ENCODE measurements around the gene MON1B. TPM values are rescaled to one million over a fixed set of nuclear protein-coding genes. Genes with fewer than 3 reads are reported as not detected.
A peak's percentile ranks its signal among the peaks of the same experiment; 100 is the strongest.
"Not testable (repeated sequence)": the region's sequence is repeated elsewhere in the genome, so short reads cannot be mapped to it uniquely, and the experiment has no call there.

MON1B gene
- total and polyA plus RNA-seq, 11 donors, result 5.6 to 33.0 (median 17.5) TPM

- no peaks in the 10 kb centered on the region for H3K4me1 ChIP-seq
- TF ChIP-seq, protein P1, sequence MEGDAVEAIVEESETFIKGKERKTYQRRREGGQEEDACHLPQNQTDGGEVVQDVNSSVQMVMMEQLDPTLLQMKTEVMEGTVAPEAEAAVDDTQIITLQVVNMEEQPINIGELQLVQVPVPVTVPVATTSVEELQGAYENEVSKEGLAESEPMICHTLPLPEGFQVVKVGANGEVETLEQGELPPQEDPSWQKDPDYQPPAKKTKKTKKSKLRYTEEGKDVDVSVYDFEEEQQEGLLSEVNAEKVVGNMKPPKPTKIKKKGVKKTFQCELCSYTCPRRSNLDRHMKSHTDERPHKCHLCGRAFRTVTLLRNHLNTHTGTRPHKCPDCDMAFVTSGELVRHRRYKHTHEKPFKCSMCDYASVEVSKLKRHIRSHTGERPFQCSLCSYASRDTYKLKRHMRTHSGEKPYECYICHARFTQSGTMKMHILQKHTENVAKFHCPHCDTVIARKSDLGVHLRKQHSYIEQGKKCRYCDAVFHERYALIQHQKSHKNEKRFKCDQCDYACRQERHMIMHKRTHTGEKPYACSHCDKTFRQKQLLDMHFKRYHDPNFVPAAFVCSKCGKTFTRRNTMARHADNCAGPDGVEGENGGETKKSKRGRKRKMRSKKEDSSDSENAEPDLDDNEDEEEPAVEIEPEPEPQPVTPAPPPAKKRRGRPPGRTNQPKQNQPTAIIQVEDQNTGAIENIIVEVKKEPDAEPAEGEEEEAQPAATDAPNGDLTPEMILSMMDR (IDR thresholded peaks at IDR 0.05), result no peak
- TF ChIP-seq POLR2A (IDR thresholded peaks at IDR 0.05), result no peak
These were observed 33.5 kb upstream of the MON1B start for GRCh38 chr16:77157346-77158058.

GRCh38 chr16:77158293-77158692 is 32.7 kb upstream of the MON1B start:
- Histone ChIP-seq H3K36me3 (no peaks in the 10 kb centered on the region), H3K27ac (peak overlapping the region in 6 of 12 donors; percentile 10 to 79 (median 53)), H3K27me3 (no peaks in the 10 kb centered on the region), H3K4me3 (no peak overlapping the region), H3K9me3 (no peaks in the 10 kb centered on the region), H3K4me1 (no peaks in the 10 kb centered on the region)
- intact Hi-C loops (cut with DNase I), result no loop called here
- TF ChIP-seq POLR2A (IDR thresholded peaks at IDR 0.05), result no peak
- TF ChIP-seq, protein P1 (IDR thresholded peaks at IDR 0.05), result no peak
- 86 to 89% (median 88%) methylated on average over 6 of the region's 6 CpGs for WGBS, 4 donors
- ATAC-seq (peak in 3 of 4 donors; percentile 61 to 85 (median 65)), DNase-seq (peak in 1 of 5 donors; percentile 33)

More at GRCh38 chr16:77157346-77158058, 33.5 kb upstream of the MON1B start:
- Histone ChIP-seq H3K9me3 (no peaks in the 10 kb centered on the region), H3K27ac (peak overlapping the region in 6 of 12 donors; percentile 37 to 79 (median 53)), H3K4me3 (no peak overlapping the region), H3K27me3 (no peaks in the 10 kb centered on the region), H3K36me3 (no peaks in the 10 kb centered on the region)
- peak in 2 of 5 donors; percentile 22 to 30 for DNase-seq
- intact Hi-C loops (cut with DNase I), result no loop called here
- 34 to 45% (median 37%) methylated on average over 3 of the region's 3 CpGs for WGBS, 4 donors
- ATAC-seq, result peak; percentile 70 to 93 (median 73)

GRCh38 chr16:77165006-77165405 is 26.0 kb upstream of the MON1B start:
- WGBS, 4 donors, result 75 to 90% (median 87%) methylated on average over 2 of the region's 2 CpGs
- peaks cover 0 to 3% (median 0%) of the 10 kb centered on the region in 9 donors for H3K27me3 ChIP-seq
- H3K4me1 ChIP-seq, result no peaks in the 10 kb centered on the region
- H3K36me3 ChIP-seq, result no peaks in the 10 kb centered on the region
- H3K9me3 ChIP-seq, result no peaks in the 10 kb centered on the region
- no peak overlapping the region for H3K4me3 ChIP-seq
- DNase-seq (no peak), ATAC-seq (no peak)
- TF ChIP-seq POLR2A (IDR thresholded peaks at IDR 0.05), result no peak
- TF ChIP-seq, protein P1 (IDR thresholded peaks at IDR 0.05), result no peak
- H3K27ac ChIP-seq, result no peak overlapping the region
- intact Hi-C loops (cut with DNase I), result loop anchor here in 5 of 10 donors (5.0 to 10.0 kb wide), 4 partner anchors 98 to 880 kb away; no protein-coding TSS in a partner anchor

DNA sequence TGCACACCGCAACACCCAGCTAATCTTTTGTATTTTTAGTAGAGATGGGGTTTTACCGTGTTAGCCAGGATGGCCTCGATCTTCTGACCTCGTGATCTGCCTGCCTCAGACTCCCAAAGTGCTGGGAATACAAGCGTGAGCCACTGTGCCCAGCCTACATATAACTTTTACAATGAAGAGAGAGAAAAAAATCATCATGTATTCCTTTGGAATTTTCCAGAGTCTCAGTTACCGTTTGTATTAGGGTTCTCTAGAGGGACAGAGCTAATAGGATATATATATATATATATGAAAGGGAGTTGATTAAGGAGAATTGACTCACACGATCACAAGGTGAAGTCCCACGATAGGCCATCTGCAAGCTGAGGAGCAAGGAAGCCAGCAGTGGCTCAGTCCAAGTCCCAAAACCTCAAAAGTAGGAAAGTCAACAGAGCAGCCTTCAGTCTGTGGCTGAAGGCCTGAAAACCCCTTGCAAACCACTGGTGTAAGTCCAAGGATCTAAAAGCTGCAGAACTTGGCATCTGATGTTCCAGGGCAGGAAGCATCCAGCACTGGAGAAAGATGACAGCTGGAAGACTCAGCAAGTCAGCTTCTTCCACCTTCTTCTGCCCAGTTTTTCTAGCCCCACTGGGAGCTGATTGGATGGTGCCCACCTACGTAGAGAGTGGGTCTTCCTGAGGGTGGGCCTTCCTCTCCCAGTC is 25.3 kb upstream of the MON1B start:
- WGBS, 4 donors, result 79 to 85% (median 82%) methylated on average over 9 of the region's 9 CpGs
- not testable (repeated sequence) for H3K36me3 ChIP-seq, H3K9me3 ChIP-seq, H3K4me1 ChIP-seq, ATAC-seq, H3K4me3 ChIP-seq, H3K27me3 ChIP-seq
- peak overlapping the region in 1 of 12 donors; percentile 26 for H3K27ac ChIP-seq
- peak in 1 of 5 donors; percentile 23 for DNase-seq
- intact Hi-C loops (cut with DNase I), result loop anchor here in 5 of 10 donors (5.0 to 10.0 kb wide), 4 partner anchors 98 to 881 kb away; no protein-coding TSS in a partner anchor
